Fibroblast of skin of back (primary cell): ENCODE measurements around the gene CCDC137.

Experiments
- DNase-seq: peaks from one replicate; pipeline ENCODE4 v3.0.0-alpha.2; 2013

Gene CCDC137

DNA sequence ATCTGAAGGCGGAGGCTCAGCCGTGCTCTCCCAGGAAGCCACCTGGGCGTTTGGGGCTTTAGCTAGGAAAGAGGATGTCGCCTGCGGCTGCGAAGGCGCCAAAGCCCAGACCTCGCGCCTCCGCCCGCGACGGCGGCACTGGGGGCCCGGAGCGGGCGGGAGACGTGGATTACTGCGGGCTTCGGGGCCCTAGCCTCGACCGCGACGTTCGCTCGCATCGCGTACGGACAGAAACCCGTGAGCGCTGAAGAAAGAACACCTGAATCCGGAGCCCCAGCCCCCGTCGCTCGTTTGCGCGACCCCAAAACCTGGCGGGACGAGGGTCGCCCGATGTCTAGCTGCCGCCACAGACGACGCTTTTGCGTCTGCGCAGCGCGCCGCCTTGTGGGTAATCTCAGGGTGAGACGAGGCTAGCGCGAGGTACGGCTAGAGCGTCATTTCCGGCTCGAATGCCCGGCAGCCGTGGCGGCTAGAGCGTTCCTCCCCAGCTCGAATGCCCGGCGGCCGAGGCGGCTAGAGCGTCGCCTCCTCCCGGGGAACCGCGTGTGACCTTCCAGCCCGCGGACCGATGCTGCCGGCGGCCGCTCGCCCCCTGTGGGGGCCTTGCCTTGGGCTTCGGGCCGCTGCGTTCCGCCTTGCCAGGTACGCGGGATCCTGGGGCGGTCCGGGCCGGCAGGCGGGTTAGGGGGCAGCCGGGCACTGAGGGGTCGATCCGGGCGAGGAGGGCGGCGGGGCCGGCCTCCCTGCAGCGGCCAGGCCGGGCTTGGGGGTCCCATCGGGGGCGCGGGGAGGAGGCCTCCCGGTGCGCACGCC lies 36.6 kb downstream of the CCDC137 start, which contains the start of gene MRPL12:
MRPL12 (plus strand) TSS at position 434 of the 813 bp plus-strand sequence; CDS start at position 569, 135 bp downstream.
- DNase-seq = peak; percentile 92

DNA sequence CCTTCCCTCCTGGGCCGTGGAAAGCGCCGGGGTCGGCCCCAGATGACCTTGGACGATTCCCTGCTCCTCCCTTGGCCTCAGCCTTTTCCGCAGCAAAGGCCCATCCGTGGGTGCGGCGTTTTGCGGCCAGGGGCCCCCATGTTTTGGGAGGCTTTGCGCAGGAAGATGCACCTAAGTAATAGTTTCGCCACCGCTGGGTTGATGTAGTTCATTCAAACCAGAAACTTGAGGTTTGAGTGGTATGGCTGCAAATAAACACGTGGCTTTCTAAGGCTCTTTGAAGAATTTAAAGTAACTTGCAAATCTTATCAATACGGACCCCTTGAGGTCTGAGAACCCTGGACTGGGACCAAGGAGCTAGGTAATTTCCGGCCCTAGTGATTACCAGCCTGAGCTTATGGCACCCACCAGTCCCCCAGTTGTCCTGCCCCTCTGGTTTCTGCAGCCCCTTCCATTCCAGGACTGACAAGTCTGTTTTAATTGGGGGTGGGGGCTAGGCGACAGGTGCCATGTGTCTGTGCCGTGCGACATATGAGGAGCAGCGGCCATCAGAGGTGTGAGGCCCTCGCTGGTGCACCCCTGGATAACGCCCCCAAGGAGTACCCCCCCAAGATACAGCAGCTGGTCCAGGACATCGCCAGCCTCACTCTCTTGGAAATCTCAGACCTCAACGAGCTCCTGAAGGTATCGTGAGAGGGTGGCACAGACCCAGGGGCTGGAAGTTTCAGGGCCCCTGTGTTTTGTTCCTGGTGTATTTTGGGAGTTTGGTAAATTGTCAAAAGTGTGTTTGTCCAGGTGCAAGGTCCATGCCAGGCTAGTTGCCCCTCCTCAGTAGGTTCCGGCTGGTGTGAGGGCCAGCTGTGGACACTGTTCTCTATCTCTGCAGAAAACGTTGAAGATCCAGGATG lies 37.5 kb downstream of the CCDC137 start:
- no peak for DNase-seq

DNA sequence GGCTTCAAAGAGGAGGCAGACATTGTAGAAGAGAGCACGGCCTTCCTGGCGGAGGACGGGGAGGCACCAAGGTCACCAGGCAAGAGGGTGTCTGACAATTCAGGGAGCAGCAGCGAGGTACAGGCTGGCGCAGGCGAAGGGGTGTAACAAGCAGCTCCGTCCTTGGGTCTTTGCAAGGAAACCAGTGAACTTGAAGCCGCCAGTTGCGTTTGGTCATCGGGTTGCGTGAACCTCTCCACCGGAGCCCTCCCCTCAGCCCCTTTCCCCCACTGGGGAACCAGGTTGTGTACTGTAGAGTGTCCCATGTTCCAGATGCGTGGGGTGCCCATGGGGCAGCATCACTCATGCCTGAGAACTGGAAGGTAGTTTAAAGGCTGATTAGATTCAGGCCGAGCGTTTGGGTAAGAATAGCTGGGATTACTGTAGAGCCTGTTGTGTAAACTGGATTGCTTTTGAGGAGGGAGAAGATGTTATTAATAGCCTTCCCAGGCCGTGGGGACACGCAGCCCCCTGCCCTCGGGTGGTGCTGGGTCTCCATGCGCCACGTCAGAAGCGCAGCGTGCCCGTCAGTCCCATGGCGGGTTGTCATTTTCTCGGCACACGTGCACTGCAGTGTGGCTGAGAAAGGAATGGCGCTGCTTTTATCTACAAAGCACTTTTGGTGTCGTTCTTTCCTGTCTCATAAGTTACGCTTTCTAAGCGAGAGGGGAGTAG lies 39.1 kb downstream of the CCDC137 start:
- DNase-seq = no peak

DNA sequence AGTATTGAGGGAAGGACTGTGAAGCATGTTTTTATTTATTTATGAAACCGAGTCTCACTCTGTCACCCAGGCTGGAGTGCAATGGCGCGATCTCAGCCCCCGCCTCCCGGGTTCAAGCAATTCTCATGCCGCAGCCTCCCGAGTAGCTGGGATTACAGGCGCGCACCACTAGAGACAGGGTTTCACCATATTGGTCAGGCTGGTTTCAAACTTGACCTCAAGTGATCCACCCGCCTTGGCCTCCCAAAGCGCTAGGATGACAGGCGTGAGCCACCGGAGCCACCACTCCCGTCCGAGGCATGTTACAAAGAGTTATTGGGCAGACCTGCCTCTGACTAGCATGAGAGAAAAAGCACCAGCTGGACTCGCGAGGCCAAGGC lies 39.7 kb downstream of the CCDC137 start:
- DNase-seq = no peak

DNA sequence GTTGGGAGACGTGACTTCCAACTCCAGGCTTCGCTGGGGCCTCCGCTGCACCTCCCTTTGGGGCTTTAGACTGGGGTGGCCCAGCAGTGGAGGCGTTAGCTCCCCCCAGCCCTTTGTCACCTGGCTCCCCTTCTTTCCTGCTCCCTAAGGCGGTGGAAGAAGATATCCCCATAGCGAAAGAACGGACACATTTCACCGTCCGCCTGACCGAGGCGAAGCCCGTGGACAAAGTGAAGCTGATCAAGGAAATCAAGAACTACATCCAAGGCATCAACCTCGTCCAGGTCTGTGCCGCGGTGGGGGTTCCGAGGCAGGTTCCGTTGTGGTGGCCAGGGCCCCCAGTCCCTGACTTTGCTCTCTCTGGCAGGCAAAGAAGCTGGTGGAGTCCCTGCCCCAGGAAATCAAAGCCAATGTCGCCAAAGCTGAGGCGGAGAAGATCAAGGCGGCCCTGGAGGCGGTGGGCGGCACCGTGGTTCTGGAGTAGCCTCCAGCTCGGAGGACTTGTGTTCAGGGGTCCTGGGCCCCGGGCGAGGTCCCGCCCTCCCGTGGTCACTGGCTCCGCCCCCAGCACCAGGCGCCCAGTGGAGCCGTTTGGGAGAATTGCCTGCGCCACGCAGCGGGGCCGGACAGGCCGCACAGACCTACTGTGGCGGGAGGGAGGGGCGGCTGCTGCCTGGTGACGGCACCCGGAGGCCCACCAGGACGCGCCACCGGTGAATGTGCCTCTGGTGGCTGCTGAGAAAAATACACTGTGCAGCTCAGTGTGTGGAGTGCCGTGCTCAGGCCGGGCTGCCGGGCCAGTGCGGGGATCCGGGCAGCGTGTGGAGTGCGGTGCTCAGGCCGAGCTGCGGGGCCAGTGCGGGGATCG lies 40.5 kb downstream of the CCDC137 start:
- no peak for DNase-seq

DNA sequence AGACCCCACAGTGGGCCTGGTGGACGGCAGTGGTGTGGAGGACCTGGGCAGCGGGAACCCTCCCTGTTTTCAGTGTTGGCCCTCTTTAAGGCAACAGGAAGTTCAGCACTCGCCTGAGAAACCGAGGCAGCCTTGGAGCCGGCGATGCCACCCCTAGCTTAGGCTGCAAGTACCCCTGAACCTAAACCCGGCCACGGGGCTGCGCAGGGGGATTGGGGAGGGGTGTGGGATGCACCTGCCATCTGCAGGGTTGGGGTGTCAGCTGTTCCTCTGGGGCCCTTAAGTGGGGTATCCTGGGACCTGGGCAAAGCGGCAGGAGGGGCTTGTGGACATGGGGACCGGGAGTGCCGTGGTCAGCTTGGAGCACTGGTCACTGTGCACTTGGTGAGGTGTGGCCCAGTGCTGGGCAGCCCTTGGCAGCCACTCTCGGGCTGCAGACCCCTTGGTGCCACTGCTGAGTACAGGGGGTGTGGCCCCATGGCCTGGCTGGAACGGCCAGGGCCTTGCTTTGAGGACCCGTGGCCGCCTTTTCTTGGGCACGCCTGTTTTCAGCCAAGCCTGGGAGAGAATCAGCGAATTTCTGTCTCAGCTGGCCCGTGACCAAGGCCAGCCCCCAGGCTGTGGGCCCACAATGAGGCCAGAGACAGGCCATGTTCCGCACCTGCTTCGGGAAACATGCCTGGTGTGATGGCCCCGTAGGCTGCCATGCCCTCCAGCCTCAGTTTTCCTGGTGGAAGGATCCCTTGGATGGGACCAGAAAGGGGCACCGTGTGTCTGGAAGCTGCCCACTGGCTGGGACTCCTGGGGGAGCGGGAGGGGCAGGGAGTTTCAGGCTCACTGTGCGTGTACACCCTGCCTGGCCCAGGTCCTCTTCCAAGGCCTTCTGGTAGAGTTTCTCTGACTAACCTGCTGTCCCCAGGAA lies 41.4 kb downstream of the CCDC137 start:
- no peak for DNase-seq

DNA sequence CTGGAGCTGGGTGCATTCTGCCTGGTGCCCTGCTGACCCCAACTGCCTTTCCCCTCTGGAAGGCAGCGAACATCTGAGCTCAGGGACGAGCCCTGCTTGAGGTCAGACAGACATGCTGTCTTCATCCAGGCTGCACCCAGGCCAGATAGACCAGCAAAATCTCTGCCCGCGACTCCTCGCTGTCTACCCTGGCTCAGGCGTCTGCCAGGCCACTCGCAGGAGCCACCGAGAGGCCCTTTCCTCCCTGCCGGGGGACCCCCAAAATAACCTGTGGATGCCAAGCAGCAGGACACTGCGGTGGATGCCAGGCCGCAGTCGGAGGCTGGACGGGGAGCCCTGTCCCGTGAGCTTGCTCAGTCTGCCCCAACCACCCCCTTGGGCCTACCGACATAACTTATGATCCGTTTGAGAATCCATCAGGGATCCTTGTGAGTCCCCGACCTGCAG lies 42.2 kb downstream of the CCDC137 start:
- no peak for DNase-seq

DNA sequence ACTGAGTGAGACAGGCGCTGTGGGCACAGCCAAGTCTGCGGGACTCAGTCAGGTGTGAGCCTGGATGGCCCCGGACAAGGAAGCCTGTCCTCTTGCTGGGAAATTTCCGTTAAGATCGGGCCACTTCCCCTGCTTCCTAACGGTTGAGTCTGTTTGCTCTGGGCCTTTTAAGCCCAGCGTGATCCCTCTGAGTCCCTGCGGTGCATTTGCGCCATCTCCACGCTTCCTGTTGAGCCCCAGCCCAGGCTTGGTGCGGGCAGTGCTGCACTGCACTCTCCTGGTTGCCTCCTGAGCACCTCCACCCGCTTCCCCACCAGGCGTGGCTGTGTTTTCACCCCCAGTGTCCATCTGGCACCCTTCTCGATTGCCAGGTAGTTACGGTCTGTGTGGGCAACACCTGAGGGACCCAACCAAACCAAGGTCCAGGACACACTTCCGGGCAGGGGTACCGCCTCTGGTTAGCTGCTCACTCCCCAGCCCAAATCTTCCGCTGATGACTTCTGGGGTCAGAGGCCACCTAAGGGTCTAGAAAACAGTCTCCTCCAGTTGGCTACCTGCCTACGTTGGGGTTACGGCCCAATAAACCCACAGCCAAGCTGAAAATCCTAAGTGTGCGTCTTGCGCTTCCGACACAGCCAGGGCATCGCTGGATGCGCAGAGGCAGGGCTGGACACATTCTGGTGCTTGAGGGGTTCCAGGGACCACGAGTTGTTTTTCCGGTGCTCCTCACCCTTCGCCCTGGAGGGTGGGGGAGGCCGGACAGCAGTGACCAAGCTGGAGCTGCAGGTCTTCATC lies 44.2 kb downstream of the CCDC137 start:
- DNase-seq = no peak

DNA sequence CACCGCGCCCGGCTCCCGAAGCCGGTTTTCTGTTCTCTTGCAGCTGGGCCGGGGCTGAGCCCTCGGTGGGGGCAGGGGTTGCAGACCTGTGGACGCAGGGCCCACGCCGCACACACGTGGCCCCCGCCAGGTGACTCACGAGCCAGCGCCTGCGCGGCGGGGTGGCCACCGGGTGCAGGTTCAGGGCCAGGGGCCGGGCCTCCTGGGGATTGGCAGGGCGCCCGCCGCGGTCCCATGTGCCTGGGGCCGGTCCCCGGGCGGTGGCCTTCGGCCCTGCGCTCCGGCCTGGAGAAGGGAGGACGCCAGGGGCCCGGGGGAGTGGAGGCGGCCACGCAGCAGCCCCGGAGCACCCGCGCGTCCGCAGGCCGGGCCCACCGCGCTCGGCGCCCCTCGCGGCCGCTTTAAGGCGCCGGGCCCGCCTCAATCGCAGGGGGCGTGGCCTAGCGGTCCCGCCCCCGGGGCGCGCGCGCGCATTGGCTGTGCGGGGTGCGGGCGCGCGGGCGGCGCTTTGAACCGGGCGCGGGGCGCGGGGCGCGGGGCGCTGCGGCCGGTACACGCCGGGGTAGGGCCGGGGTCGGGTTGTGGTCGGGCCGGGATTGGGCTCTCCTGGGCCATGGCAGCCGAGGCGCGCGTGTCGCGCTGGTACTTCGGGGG lies 45.4 kb downstream of the CCDC137 start, which contains the start of gene SLC25A10:
SLC25A10 (plus strand) TSS at position 471 of the 654 bp plus-strand sequence; CDS start at position 614, 143 bp downstream.
- peak; percentile 72 for DNase-seq

DNA sequence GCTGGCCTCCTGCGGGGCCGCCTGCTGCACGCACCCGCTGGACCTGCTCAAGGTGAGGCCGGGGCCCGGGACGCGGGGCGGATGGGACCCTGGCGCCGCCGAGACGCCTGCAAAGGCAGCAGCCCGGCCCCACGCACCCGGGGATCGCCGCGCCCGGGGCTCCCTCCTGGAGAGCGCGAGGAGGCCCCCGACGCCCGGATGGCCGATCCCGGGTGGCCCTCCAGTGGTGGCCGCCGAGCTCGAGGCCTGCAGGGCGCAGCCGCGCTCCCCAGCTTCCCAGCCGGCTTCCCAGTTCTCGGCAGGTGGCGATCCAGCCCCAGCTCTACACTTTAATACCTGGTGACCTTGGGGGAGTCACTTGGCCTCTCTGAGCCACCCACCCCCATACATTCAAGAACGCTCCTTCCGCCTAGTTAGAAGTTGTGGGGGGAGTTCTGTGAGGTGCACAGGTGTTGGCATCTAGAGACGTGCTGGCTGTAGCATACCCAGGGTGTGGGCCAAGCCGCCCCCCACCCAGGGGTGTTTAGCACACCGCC lies 46.0 kb downstream of the CCDC137 start:
- DNase-seq = peak; percentile 32

DNA sequence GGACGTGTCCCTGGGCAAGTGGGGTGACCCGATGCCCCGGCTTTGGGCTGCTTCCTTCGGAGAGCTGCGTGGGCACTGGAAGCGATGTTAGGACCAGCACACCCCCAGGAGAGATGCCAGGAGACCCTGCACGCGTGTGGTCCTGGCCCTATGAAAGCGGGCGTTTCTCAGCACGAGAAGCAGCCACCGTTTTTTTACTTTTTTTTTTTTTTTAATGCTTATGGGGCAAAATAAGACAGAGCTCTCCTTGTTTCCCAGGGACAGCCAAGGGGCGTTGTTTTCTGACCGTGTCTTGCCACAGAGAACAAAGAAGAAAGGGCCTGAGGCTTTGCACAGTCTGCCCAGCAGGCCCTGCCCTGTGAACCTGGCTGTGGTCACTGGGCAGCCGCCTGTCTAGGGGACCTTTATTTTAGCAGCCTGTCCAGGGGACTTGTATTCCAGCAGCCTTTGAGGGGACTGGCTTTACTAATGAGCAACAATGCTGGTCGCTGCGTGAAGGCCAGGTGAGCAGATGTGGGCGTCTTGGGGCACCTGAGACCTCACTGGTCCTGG lies 46.5 kb downstream of the CCDC137 start:
- DNase-seq = no peak

DNA sequence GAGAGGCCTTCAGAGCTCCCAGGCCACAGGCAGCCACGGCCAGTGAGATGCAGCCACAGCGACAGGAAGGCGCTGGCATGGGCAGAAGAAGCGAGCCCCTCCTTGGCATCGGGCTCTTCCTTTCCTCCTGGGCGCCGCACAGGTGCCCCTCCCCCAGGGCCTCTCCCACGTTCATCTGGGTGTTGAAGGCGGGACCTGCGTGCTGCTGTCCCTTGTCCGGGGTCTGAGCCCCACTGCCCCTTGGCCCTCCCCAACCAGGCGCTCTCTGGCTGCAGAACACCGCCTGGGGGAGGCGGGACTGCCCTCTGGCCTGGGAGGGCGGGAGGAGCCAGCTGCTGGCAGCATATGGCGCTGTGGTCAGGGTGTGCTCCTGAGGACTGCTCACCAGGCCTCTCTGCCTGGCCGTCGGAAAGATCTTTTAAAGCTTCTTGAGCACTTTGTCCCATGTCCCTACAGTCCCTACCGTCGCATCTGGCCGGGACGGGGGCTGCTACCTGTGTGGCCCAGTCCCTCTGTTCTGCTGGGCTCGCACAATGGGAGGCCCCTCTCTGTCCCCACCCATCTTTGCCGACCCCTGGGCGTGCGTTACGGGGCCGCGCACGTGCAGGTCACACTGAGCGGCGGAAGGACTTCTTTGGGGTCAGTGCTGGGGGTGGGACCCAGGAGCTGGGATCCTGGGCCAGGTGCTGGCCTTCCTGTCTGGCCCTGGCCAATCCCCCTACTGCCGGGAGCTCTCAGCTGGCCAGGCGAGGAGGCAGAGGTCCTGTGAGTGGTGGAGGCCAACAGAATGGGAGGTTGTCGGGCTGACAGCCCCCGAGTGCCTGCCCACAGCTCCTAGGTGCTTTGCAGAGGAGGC lies 47.2 kb downstream of the CCDC137 start:
- DNase-seq = no peak

DNA sequence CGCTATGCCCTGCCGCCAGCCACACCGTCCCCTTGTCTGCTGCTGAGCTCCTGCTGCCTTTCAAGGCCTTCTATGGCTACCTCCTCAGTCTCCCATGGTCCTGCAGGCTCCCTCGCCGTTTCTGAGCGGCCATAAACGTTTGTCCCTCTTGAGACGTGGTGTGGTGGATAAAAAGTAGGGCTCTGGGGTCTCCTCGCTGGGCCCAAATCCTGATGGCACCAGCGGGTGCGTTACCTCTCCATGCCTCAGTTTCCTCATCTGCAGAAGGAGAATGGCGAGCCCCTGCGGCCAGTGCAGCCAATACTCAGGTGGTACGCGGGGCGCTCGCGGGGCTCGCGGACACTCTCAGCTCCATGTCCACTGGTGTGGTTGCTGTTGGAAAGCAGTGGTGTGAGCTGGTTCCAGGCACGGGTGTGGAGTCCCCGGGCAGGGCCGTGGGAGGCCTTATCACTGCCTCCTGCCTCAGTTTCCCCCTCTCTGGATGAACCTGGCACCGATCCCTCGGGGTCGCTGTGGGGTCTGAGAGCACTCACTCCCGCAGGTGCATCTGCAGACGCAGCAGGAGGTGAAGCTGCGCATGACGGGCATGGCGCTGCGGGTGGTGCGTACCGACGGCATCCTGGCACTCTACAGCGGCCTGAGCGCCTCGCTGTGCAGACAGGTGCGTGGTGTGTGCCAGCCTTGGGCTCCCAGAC lies 48.0 kb downstream of the CCDC137 start:
- no peak for DNase-seq

DNA sequence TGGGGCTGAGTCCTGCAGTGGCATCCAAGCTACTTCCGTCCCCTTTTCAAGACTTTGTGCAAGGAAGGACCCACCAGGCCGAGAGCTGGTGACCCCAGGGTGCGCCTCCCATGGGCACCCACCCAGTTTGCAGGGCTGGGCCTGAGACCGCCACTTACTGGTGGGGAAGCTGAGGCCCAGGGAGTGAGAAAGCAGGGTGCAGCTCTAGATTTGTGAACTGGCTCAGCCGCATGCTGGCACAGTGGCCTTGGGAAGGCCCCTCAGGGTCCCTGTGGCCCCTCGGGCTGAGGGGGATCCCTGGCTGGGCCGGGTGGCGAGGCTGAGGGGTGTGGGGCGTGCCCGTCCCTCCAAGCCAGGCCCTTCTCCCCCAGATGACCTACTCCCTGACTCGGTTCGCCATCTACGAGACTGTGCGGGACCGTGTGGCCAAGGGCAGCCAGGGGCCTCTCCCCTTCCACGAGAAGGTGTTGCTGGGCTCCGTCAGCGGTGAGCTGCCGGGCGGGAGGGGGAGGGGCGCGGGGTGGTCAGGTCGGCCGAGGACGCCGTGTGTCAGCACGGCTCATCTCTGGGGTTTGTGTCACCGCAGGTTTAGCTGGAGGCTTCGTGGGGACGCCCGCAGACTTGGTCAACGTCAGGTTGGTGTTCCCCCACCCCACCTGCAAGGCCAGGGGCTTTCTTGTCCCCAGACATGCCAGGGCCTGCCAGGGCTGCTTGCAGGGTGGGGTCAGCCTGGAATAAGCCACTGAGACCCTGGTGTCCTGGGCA lies 48.8 kb downstream of the CCDC137 start:
- DNase-seq = no peak

DNA sequence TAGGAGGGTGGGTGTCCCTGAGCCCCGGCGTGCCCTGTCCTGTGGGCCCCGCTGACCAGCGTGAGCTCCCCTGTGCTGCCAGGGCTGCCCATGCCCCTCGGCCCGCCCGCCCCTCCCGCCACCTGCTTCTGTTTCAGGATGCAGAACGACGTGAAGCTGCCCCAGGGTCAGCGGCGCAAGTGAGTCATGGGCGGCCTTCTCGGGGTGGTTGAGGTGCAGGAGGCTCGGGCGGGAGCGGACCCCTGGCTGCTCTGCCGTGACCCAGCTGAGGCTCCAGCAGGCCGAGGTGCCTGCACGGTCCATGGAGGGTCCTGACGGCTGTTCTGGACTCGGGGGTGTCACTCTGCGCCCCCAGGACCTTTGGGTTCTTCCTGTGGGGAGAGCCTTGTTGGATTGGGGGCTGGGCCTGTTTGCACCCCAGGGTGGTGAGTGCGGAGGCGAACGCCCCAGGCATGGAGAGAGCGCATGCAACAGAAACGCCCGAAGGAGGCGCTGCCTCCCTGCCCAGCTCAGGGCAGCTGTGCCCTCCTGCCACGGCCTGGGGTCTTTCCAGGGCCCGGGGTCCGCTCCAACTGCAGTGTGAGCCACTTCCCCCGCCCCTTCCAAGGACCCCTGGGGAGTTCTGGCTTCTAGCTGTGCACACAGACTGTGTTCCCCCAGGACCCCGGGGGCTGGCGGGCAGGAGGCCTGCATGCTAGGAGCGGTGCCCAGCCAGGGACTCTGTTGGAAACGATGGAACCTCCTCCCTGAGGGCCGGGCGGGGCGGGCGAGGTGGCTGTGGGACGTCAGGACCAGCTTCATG lies 49.5 kb downstream of the CCDC137 start:
- DNase-seq = no peak
